SK-N-SH (cell line): ENCODE results near the gene SH3RF1. TPM values are rescaled to one million over a fixed set of nuclear protein-coding genes. Genes with fewer than 3 reads are reported as not detected.

ENCODE experiments used
- CTCF ChIA-PET: fragments of 300-600, 350-600 bp; formaldehyde crosslinking; extraction: SDS; loops from one replicate; lab custom pipeline; 2021; lab: Yijun Ruan, JAX
- POLR2A ChIA-PET: fragments of 350-600 bp; sonication (Branson Sonifier 250); formaldehyde crosslinking; extraction: SDS; loops from one replicate; lab custom pipeline; 2020; ENCODE audit warnings: antibody characterized with exemption, inconsistent platforms; lab: Yijun Ruan, JAX
- DNase-seq: peaks from one replicate; pipeline ENCODE4 v3.0.0; 2012
- H2AFZ ChIP-seq: fragments of 200-600 bp; sonication (generic); 2 replicates; pipeline ENCODE4 v1.8.1; 2016; ENCODE audit warnings: antibody characterized with exemption, mild to moderate bottlenecking, low read depth
- H3F3A ChIP-seq: fragments of 200-600 bp; sonication (generic); replicated peaks from 2 replicates; pipeline ENCODE3; 2016; ENCODE audit warnings: antibody characterized with exemption, mild to moderate bottlenecking; ENCODE audit not compliant: insufficient read depth
- H3K27ac ChIP-seq, 2 experiments: fragments of 200-500 bp in 1 of 2; fragments of 200-600 bp in 1 of 2; sonication (Bioruptor generic) in 1 of 2; sonication (generic), shearing (Covaris generic) in 1 of 2; 2 replicates each; pipeline versions ENCODE4 v1.5.1 to v1.6.1; 2014 to 2016; ENCODE audit warnings: low read depth in 2 of 2, inconsistent platforms in 1 of 2, low read length in 1 of 2, mild to moderate bottlenecking in 1 of 2, mixed read lengths in 1 of 2
- H3K27me3 ChIP-seq: fragments of 200-600 bp; sonication (generic), shearing (Covaris generic); 2 replicates; pipeline ENCODE4 v1.6.1; 2016; ENCODE audit warnings: mixed run types; ENCODE audit not compliant: insufficient read depth
- H3K36me3 ChIP-seq, 2 experiments: fragments of 200-500 bp in 1 of 2; fragments of 200-600 bp in 1 of 2; sonication (Bioruptor generic) in 1 of 2; sonication (generic) in 1 of 2; replicated peaks in 1 of 2; 2 replicates each; pipeline versions ENCODE3 to v1.5.1; 2014 to 2016; ENCODE audit warnings: low read length in 1 of 2, mild to moderate bottlenecking in 1 of 2; ENCODE audit not compliant: insufficient read depth in 2 of 2, control insufficient read depth in 1 of 2
- H3K4me1 ChIP-seq, 2 experiments: fragments of 200-500 bp in 1 of 2; fragments of 200-600 bp in 1 of 2; sonication (Bioruptor generic) in 1 of 2; sonication (generic), shearing (Covaris generic) in 1 of 2; 2 replicates each; pipeline versions ENCODE4 v1.5.1 to v1.6.1; 2014 to 2016; ENCODE audit warnings: low read depth in 1 of 2, low read length in 1 of 2, mixed run types in 1 of 2; ENCODE audit not compliant: insufficient read depth in 2 of 2, control insufficient read depth in 1 of 2
- H3K4me2 ChIP-seq: fragments of 200-600 bp; sonication (generic), shearing (Covaris generic); 2 replicates; pipeline ENCODE4 v1.6.1; 2017; ENCODE audit warnings: mixed run types
- H3K4me3 ChIP-seq, 2 experiments: fragments of 200-500 bp in 1 of 2; fragments of 200-600 bp in 1 of 2; sonication (Bioruptor generic) in 1 of 2; sonication (generic), shearing (Covaris generic) in 1 of 2; 2 replicates each; pipeline versions ENCODE4 v1.5.1 to v1.8.1; 2014 to 2016; ENCODE audit warnings: low read depth in 2 of 2, inconsistent platforms in 1 of 2, low read length in 1 of 2, mild to moderate bottlenecking in 1 of 2, mixed read lengths in 1 of 2, moderate library complexity in 1 of 2
- H3K79me2 ChIP-seq: fragments of 200-600 bp; sonication (generic); 2 replicates; pipeline ENCODE4 v1.8.1; 2017; ENCODE audit warnings: mild to moderate bottlenecking; ENCODE audit not compliant: insufficient read depth
- H3K9ac ChIP-seq: fragments of 200-600 bp; sonication (generic); 2 replicates; pipeline ENCODE4 v1.6.1; 2017; ENCODE audit warnings: mixed run types
- H3K9me2 ChIP-seq: fragments of 200-600 bp; sonication (generic); 2 replicates; pipeline ENCODE4 v1.6.1; 2017; ENCODE audit warnings: mixed run types
- H3K9me3 ChIP-seq: fragments of 200-600 bp; sonication (generic); 2 replicates; pipeline ENCODE4 v1.6.1; 2017; ENCODE audit warnings: mixed run types, mild to moderate bottlenecking, moderate library complexity
- H4K20me1 ChIP-seq: fragments of 200-600 bp; sonication (generic); 2 replicates; pipeline ENCODE4 v1.6.1; 2017; ENCODE audit warnings: mild to moderate bottlenecking, mixed run types; ENCODE audit not compliant: insufficient read depth
- EZH2phosphoT487 ChIP-seq: fragments of 200-600 bp; sonication (generic); IDR thresholded peaks from 2 replicates; pipeline ENCODE4 v1.6.1; 2017; ENCODE audit warnings: low read depth, mixed run types, mild to moderate bottlenecking, antibody characterized with exemption, moderate library complexity, borderline replicate concordance
- FOXM1 ChIP-seq: IDR thresholded peaks from 2 replicates; pipeline ENCODE4 v1.4.0; 2012; ENCODE audit warnings: low read depth, mild to moderate bottlenecking
- GABPA ChIP-seq: IDR thresholded peaks from 2 replicates; pipeline ENCODE4 v1.4.0; 2012; ENCODE audit warnings: low read depth, mild to moderate bottlenecking
- JUND ChIP-seq: IDR thresholded peaks from 2 replicates; pipeline ENCODE4 v1.4.0; 2012
- MEF2A ChIP-seq: IDR thresholded peaks from 2 replicates; pipeline ENCODE4 v1.4.0; 2012; ENCODE audit warnings: low read depth, borderline replicate concordance
- MXI1 ChIP-seq: IDR thresholded peaks from 2 replicates; pipeline ENCODE4 v1.6.1; 2012; ENCODE audit warnings: mild to moderate bottlenecking, low read depth, low read length, improper control_type of control experiment
- NRF1 ChIP-seq: IDR thresholded peaks from 2 replicates; pipeline ENCODE4 v1.6.1; 2012; ENCODE audit warnings: low read depth, mild to moderate bottlenecking, low read length
- RAD21 ChIP-seq: IDR thresholded peaks from 2 replicates; pipeline ENCODE4 v1.6.1; 2012; ENCODE audit warnings: mild to moderate bottlenecking, low read length
- RFX5 ChIP-seq: IDR thresholded peaks from 2 replicates; pipeline ENCODE4 v1.6.1; 2012; ENCODE audit warnings: mild to moderate bottlenecking, improper control_type of control experiment, low read length
- SMC3 ChIP-seq: IDR thresholded peaks from 2 replicates; pipeline ENCODE4 v1.6.1; 2012; ENCODE audit warnings: low read depth, low read length, improper control_type of control experiment
- polyA plus RNA-seq, 3 experiments: library from polyadenylated mRNA; depleted of rRNA; stranded (reverse); fragments of >200 nt; gene quantifications; 2 replicates each; pipeline ENCODE4 v1.2.3, GENCODE V29; 2012
- TF ChIP-seq, protein P1 (sequence below): fragments of 200-600 bp; sonication (generic); IDR thresholded peaks from 2 replicates; pipeline ENCODE4 v1.6.1; 2017; ENCODE audit warnings: antibody characterized with exemption, mild to moderate bottlenecking, moderate library complexity
- TF ChIP-seq, protein P2 (sequence below): IDR thresholded peaks from 2 replicates; pipeline ENCODE4 v1.4.0; 2012; ENCODE audit warnings: low read depth, borderline replicate concordance
- TF ChIP-seq, protein P3 (sequence below): fragments of 150-350 bp; IDR thresholded peaks from 2 replicates; pipeline ENCODE4 v1.6.1; 2017; ENCODE audit warnings: antibody characterized with exemption, low read length, low read depth, borderline replicate concordance

SH3RF1 gene
- polyA plus RNA-seq, 1 of the 3 experiments (the other 2 are of a cell fraction), result 22.0 TPM

DNA sequence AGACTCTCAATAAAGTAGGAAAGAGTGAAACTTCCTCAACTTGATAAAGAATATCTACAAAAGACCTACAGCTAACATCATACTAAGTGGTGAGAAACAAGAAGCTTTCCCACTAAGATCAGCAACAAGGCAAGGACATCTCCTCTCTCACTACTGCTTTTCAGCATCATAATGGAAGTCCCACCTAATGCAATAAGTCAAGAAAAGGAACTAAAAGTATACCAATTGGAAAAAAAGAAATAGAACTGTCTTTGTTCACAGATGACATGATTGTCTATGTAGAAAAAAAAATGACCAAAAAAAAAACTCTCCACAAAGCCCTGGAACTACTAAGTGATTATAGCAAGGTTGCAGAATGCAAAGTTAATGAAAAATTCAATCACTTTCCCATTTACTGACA lies 25.1 kb upstream of the SH3RF1 start:
- no peak overlapping the region for H2AFZ ChIP-seq
- no peak overlapping the region for H3K4me2 ChIP-seq
- no peaks in the 10 kb centered on the region for H3K36me3 ChIP-seq
- POLR2A ChIA-PET, result no interaction called here
- no peaks in the 10 kb centered on the region for H3K4me1 ChIP-seq
- no peak overlapping the region for H3K9ac ChIP-seq
- no peak overlapping the region for H3K4me3 ChIP-seq
- no peaks in the 10 kb centered on the region for H3K79me2 ChIP-seq
- no peaks in the 10 kb centered on the region for H3K9me2 ChIP-seq
- no peak for TF ChIP-seq MXI1
- TF ChIP-seq, protein P1, sequence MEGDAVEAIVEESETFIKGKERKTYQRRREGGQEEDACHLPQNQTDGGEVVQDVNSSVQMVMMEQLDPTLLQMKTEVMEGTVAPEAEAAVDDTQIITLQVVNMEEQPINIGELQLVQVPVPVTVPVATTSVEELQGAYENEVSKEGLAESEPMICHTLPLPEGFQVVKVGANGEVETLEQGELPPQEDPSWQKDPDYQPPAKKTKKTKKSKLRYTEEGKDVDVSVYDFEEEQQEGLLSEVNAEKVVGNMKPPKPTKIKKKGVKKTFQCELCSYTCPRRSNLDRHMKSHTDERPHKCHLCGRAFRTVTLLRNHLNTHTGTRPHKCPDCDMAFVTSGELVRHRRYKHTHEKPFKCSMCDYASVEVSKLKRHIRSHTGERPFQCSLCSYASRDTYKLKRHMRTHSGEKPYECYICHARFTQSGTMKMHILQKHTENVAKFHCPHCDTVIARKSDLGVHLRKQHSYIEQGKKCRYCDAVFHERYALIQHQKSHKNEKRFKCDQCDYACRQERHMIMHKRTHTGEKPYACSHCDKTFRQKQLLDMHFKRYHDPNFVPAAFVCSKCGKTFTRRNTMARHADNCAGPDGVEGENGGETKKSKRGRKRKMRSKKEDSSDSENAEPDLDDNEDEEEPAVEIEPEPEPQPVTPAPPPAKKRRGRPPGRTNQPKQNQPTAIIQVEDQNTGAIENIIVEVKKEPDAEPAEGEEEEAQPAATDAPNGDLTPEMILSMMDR, result no peak
- no peak for TF ChIP-seq EZH2phosphoT487
- TF ChIP-seq SMC3, result no peak
- no peak for TF ChIP-seq RFX5
- TF ChIP-seq, protein P2, sequence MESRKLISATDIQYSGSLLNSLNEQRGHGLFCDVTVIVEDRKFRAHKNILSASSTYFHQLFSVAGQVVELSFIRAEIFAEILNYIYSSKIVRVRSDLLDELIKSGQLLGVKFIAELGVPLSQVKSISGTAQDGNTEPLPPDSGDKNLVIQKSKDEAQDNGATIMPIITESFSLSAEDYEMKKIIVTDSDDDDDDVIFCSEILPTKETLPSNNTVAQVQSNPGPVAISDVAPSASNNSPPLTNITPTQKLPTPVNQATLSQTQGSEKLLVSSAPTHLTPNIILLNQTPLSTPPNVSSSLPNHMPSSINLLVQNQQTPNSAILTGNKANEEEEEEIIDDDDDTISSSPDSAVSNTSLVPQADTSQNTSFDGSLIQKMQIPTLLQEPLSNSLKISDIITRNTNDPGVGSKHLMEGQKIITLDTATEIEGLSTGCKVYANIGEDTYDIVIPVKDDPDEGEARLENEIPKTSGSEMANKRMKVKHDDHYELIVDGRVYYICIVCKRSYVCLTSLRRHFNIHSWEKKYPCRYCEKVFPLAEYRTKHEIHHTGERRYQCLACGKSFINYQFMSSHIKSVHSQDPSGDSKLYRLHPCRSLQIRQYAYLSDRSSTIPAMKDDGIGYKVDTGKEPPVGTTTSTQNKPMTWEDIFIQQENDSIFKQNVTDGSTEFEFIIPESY, result no peak
- no peak for TF ChIP-seq NRF1
- no peak for TF ChIP-seq FOXM1
- no peak for TF ChIP-seq MEF2A
- TF ChIP-seq GABPA, result no peak
- TF ChIP-seq, protein P3, sequence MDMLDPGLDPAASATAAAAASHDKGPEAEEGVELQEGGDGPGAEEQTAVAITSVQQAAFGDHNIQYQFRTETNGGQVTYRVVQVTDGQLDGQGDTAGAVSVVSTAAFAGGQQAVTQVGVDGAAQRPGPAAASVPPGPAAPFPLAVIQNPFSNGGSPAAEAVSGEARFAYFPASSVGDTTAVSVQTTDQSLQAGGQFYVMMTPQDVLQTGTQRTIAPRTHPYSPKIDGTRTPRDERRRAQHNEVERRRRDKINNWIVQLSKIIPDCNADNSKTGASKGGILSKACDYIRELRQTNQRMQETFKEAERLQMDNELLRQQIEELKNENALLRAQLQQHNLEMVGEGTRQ, result no peak
- no peak for TF ChIP-seq RAD21
- no peak for TF ChIP-seq JUND
- no peak for DNase-seq
- H4K20me1 ChIP-seq, result no peaks in the 10 kb centered on the region
- no peak overlapping the region for H3K27ac ChIP-seq
- H3K27me3 ChIP-seq, result no peaks in the 10 kb centered on the region
- no peaks in the 10 kb centered on the region for H3F3A ChIP-seq
- no peaks in the 10 kb centered on the region for H3K9me3 ChIP-seq
- CTCF ChIA-PET, result no interaction called here
